Calu3 (cell line): ENCODE measurements around the gene TMEM178B. TPM values are rescaled to one million over a fixed set of nuclear protein-coding genes. Genes with fewer than 3 reads are reported as not detected.
"Not testable (repeated sequence)": the region's sequence is repeated elsewhere in the genome, so short reads cannot be mapped to it uniquely, and the experiment has no call there.

ENCODE experiments used
- BruUV-seq: library from RNA; stranded (reverse); fragments of 400-500 nt; replicated peaks from 2 replicates; lab custom pipeline; 2021; lab: Mats Ljungman, UMichigan
- CTCF ChIA-PET: fragments of 300-600 bp; sonication (Branson Sonifier 250); formaldehyde crosslinking; loops from one replicate; lab custom pipeline; 2022; ENCODE audit warnings: antibody characterized with exemption; lab: Charles Lee
- DNase-seq: peaks from one replicate; pipeline ENCODE4 v3.0.0; 2022
- H3K27ac Mint-ChIP-seq: one replicate; pipeline ENCODE4 v1.8.0; 2022; ENCODE audit warnings: mixed read lengths; ENCODE audit not compliant: unreplicated experiment
- H3K27me3 Mint-ChIP-seq: one replicate; pipeline ENCODE4 v1.8.0; 2022; ENCODE audit warnings: mixed read lengths; ENCODE audit not compliant: unreplicated experiment
- H3K36me3 Mint-ChIP-seq: one replicate; pipeline ENCODE4 v1.8.0; 2022; ENCODE audit warnings: mild to moderate bottlenecking, moderate library complexity, mixed read lengths; ENCODE audit not compliant: insufficient read depth, unreplicated experiment
- H3K4me1 Mint-ChIP-seq: one replicate; pipeline ENCODE4 v1.8.0; 2022; ENCODE audit warnings: mild to moderate bottlenecking, low read depth, mixed read lengths; ENCODE audit not compliant: unreplicated experiment
- H3K4me3 Mint-ChIP-seq: one replicate; pipeline ENCODE4 v1.8.0; 2022; ENCODE audit warnings: mild to moderate bottlenecking, low read depth, moderate library complexity, mixed read lengths; ENCODE audit not compliant: unreplicated experiment
- H3K9me3 Mint-ChIP-seq: one replicate; pipeline ENCODE4 v1.8.0; 2022; ENCODE audit warnings: low read depth, mixed read lengths; ENCODE audit not compliant: unreplicated experiment
- CTCF ChIP-seq: fragments of 200-600 bp; IDR thresholded peaks from one replicate; pipeline ENCODE4 v1.8.0; 2022; ENCODE audit warnings: antibody characterized with exemption; ENCODE audit not compliant: unreplicated experiment
- intact Hi-C: fragments of 100-400 bp; cut with micrococcal nuclease; formaldehyde crosslinking; loops from one replicate; pipeline ENCODE4 v1.10.0; 2022; ENCODE audit not compliant: unreplicated experiment
- total RNA-seq: library from RNA; stranded (reverse); gene quantifications from 2 replicates; pipeline ENCODE4 v1.2.3, GENCODE V29; 2022

The TMEM178B gene
- total RNA-seq, 1 experiment from 2014 or later: 1.5 TPM

- BruUV-seq: no TSS peak
- no peak for TF ChIP-seq CTCF
- Mint-ChIP-seq H3K27me3 (no peaks in the 10 kb centered on the region), H3K4me3 (no peak overlapping the region), H3K9me3 (peaks cover 8% of the 10 kb centered on the region), H3K4me1 (no peaks in the 10 kb centered on the region), H3K36me3 (no peaks in the 10 kb centered on the region), H3K27ac (no peak overlapping the region)
- intact Hi-C loops: no loop called here
- DNase-seq: no peak
- CTCF ChIA-PET: no interaction called here
Observed at GRCh38 chr7:141328290-141328689, 254.4 kb downstream of the TMEM178B start.

- BruUV-seq, H3K4me1 Mint-ChIP-seq, H3K4me3 Mint-ChIP-seq, intact Hi-C loops, H3K36me3 Mint-ChIP-seq, H3K27me3 Mint-ChIP-seq, CTCF ChIA-PET, H3K27ac Mint-ChIP-seq, H3K9me3 Mint-ChIP-seq, DNase-seq: not testable (repeated sequence)
Observed at GRCh38 chr7:141330285-141330684, 256.4 kb downstream of the TMEM178B start.

- Mint-ChIP-seq H3K36me3 (no peaks in the 10 kb centered on the region), H3K9me3 (peaks cover 5% of the 10 kb centered on the region), H3K27ac (no peak overlapping the region), H3K4me3 (no peak overlapping the region), H3K27me3 (no peaks in the 10 kb centered on the region), H3K4me1 (no peaks in the 10 kb centered on the region)
- no TSS peak for BruUV-seq
- TF ChIP-seq CTCF: no peak
- intact Hi-C loops: no loop called here
- CTCF ChIA-PET: no interaction called here
- DNase-seq: no peak
Observed at GRCh38 chr7:141333459-141333858, 259.6 kb downstream of the TMEM178B start.

- DNase-seq: no peak
- Mint-ChIP-seq H3K27ac (no peak overlapping the region), H3K9me3 (peaks cover 3% of the 10 kb centered on the region), H3K27me3 (no peaks in the 10 kb centered on the region), H3K4me1 (no peaks in the 10 kb centered on the region), H3K36me3 (no peaks in the 10 kb centered on the region), H3K4me3 (no peak overlapping the region)
- CTCF ChIA-PET: interaction anchor here (0.6 kb wide), 1 partner anchor 17 kb away, joined by 7 read pairs; no protein-coding TSS in a partner anchor
- intact Hi-C loops: no loop called here
- no peak for TF ChIP-seq CTCF
- no TSS peak for BruUV-seq
Observed at GRCh38 chr7:141335164-141335563, 261.3 kb downstream of the TMEM178B start.

GRCh38 chr7:141339603-141340002, 265.7 kb downstream of the TMEM178B start:
- Mint-ChIP-seq H3K36me3 (peaks cover 3% of the 10 kb centered on the region), H3K4me1 (no peaks in the 10 kb centered on the region), H3K4me3 (no peak overlapping the region), H3K9me3 (peaks cover 3% of the 10 kb centered on the region), H3K27ac (no peak overlapping the region), H3K27me3 (no peaks in the 10 kb centered on the region)
- intact Hi-C loops: no loop called here
- DNase-seq: no peak
- TF ChIP-seq CTCF: no peak
- no TSS peak for BruUV-seq
- CTCF ChIA-PET: no interaction called here
